Chondrocyte (in vitro differentiated cells): ENCODE data around the gene DMD. TPM values are rescaled to one million over a fixed set of nuclear protein-coding genes. Genes with fewer than 3 reads are reported as not detected.
"Not testable (repeated sequence)": the region's sequence is repeated elsewhere in the genome, so short reads cannot be mapped to it uniquely, and the experiment has no call there.

Experiments
- DNase-seq: peaks from one replicate; pipeline ENCODE4 v3.0.0; 2021; ENCODE audit warnings: mixed read lengths, low spot score
- H3K27ac Mint-ChIP-seq: one replicate; pipeline ENCODE4 v1.8.0; 2021; ENCODE audit warnings: mild to moderate bottlenecking, moderate library complexity, mixed read lengths; ENCODE audit not compliant: unreplicated experiment
- H3K27me3 Mint-ChIP-seq: 2 replicates; pipeline ENCODE4 v1.8.0; 2021; ENCODE audit warnings: low read depth, mixed read lengths
- H3K36me3 Mint-ChIP-seq: 2 replicates; pipeline ENCODE4 v1.8.0; 2021; ENCODE audit warnings: low read depth, mixed read lengths
- H3K4me1 Mint-ChIP-seq: 2 replicates; pipeline ENCODE4 v1.8.0; 2021; ENCODE audit warnings: low read depth, mild to moderate bottlenecking, mixed read lengths
- H3K4me3 Mint-ChIP-seq: one replicate; pipeline ENCODE4 v1.8.0; 2021; ENCODE audit warnings: mild to moderate bottlenecking, moderate library complexity, mixed read lengths; ENCODE audit not compliant: unreplicated experiment
- H3K9me3 Mint-ChIP-seq: 2 replicates; pipeline ENCODE4 v1.8.0; 2021; ENCODE audit warnings: low read depth, mixed read lengths
- CTCF ChIP-seq: fragments of 200-600 bp; sonication (generic); IDR thresholded peaks from 2 replicates; pipeline ENCODE4 v1.5.0; 2021; ENCODE audit warnings: antibody characterized with exemption, mild to moderate bottlenecking, moderate library complexity
- total RNA-seq: library from RNA; stranded (reverse); gene quantifications from 3 replicates; pipeline ENCODE4 v1.2.1, GENCODE V29; 2021

The DMD gene
- total RNA-seq, 1 donor from 2014 or later, result 201 TPM

DNA sequence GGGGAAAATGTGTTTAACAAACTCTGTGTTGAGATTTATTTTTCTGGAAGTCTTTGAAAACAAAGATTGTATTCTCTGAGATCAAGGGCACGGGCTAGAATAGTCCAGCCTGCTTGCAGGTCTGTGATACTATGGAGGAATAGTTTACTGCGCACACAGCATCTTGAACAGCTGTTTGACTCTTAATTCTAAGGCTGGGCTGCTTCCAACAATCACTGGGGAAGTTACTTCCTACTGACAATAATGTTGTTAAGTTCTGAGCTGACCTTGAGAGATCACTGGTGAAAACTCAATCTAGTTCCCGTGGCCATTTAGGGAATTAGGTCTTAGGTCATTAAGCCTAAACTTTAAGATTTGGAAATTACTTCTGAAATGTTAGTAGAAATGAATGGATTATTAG, 1723.4 kb downstream of the DMD start:
- peaks cover 16% of the 10 kb centered on the region for H3K4me1 Mint-ChIP-seq
- no peak overlapping the region for H3K27ac Mint-ChIP-seq
- H3K9me3 Mint-ChIP-seq, result peaks cover 14% of the 10 kb centered on the region
- DNase-seq, result no peak
- no peaks in the 10 kb centered on the region for H3K36me3 Mint-ChIP-seq
- no peak overlapping the region for H3K4me3 Mint-ChIP-seq
- no peak for TF ChIP-seq CTCF
- no peaks in the 10 kb centered on the region for H3K27me3 Mint-ChIP-seq

DNA sequence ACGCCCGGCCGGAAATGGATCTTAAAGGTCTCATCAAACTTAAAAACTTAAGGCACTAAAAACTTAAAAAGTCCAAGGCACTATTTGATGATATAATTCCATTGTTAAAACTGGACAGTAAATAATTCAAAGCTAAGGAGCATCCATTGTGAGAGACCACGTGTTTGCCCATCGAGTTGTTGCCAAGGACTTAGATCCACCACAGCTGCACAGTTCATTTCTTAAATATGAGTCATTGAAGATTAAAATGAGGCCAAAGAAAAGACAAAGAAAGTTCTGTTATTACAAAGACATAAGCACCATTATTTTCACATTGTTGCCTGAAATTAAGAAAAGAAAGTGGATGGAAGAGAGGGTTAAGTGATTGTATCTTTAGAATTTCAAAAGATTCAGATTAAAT, 1728.0 kb downstream of the DMD start:
- Mint-ChIP-seq H3K4me3 (no peak overlapping the region), H3K27me3 (no peaks in the 10 kb centered on the region), H3K27ac (peak overlapping the region; percentile 9), H3K36me3 (no peaks in the 10 kb centered on the region), H3K9me3 (peaks cover 17% of the 10 kb centered on the region), H3K4me1 (peaks cover 17% of the 10 kb centered on the region)
- TF ChIP-seq CTCF, result no peak
- no peak for DNase-seq

- no peaks in the 10 kb centered on the region for H3K27me3 Mint-ChIP-seq
- no peak for TF ChIP-seq CTCF
- DNase-seq, result no peak
- H3K9me3 Mint-ChIP-seq, result peaks cover 20% of the 10 kb centered on the region
- peaks cover 17% of the 10 kb centered on the region for H3K4me1 Mint-ChIP-seq
- H3K27ac Mint-ChIP-seq, result no peak overlapping the region
- peaks cover 5% of the 10 kb centered on the region for H3K36me3 Mint-ChIP-seq
- H3K4me3 Mint-ChIP-seq, result no peak overlapping the region
These were observed 1730.7 kb downstream of the DMD start for GRCh38 chrX:31480696-31481095.

DNA sequence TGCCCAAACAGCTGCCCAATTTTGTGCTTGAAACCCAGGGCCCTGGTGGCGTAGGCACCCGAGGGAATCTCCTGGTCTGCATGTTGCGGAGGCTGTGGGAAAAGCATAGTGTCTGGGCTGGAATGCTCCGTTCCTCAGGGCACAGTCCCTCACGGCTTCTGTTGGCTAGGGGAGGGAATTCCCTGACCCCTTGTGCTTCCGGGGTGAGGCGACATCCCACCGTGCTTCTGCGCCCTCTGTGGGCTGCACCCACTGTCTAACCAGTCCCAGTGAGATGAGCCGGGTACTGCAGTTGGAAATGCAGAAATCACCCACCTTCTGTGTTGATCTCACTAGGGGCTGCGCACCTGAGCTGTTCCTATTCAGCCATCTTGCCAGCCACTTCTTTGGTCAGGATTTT, 1740.1 kb downstream of the DMD start:
- no peak for TF ChIP-seq CTCF
- Mint-ChIP-seq H3K4me1 (no peaks in the 10 kb centered on the region), H3K4me3 (no peak overlapping the region), H3K9me3 (peaks cover 28% of the 10 kb centered on the region), H3K27ac (no peak overlapping the region), H3K36me3 (peaks cover 2% of the 10 kb centered on the region), H3K27me3 (no peaks in the 10 kb centered on the region)
- no peak for DNase-seq

DNA sequence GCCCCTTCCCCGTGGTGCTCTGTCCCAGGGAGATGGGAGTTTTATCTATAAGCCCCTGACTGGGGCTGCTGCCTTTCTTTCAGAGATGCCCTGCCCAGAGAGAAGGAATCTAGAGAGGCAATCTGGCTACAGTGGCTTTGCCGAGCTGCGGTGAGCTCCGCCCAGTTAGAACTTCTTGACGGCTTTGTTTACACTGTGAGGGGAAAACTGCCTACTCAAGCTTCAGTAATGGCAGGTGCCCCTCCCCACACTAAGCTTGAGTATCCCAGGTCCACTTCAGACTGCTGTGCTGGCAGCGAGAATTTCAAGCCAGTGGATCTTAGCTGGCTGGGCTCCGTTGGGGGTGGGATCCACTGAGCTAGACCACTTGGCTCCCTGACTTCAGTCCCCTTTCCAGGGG, 1740.6 kb downstream of the DMD start:
- not testable (repeated sequence) for H3K4me1 Mint-ChIP-seq

GRCh38 chrX:31464306-31464915, 1746.9 kb downstream of the DMD start:
- H3K27me3 Mint-ChIP-seq, result no peaks in the 10 kb centered on the region
- no peaks in the 10 kb centered on the region for H3K36me3 Mint-ChIP-seq
- no peak for TF ChIP-seq CTCF
- DNase-seq, result no peak
- peaks cover 3% of the 10 kb centered on the region for H3K4me1 Mint-ChIP-seq
- H3K9me3 Mint-ChIP-seq, result peaks cover 29% of the 10 kb centered on the region
- H3K4me3 Mint-ChIP-seq, result no peak overlapping the region
- H3K27ac Mint-ChIP-seq, result no peak overlapping the region

More for the DNA sequence above, 1740.6 kb downstream of the DMD start:
- DNase-seq, H3K4me3 Mint-ChIP-seq, H3K27ac Mint-ChIP-seq, H3K36me3 Mint-ChIP-seq, H3K27me3 Mint-ChIP-seq: not testable (repeated sequence)
- peaks cover 32% of the 10 kb centered on the region for H3K9me3 Mint-ChIP-seq
